HG03565 (cell line): Measurements from ENCODE around the gene ZNF667.

Source experiments
- ATAC-seq: cut with Tn5 transposase; IDR thresholded peaks from one replicate; pipeline ENCODE4 v1.9.1; 2021; ENCODE audit warnings: mild to moderate bottlenecking, moderate library complexity; ENCODE audit not compliant: unreplicated experiment

The ZNF667 gene

GRCh38 chr19:56393119-56394012 lies 83.8 kb downstream of the ZNF667 start, which contains the start of gene ZNF582:
ZNF582 (minus strand) TSS chr19:56393534; CDS start chr19:56391752, 1,782 bp downstream.
- ATAC-seq = peak; percentile 95
